HepG2 (cell line): Measurements from ENCODE around the gene FAM20C. TPM values are rescaled to one million over a fixed set of nuclear protein-coding genes. Genes with fewer than 3 reads are reported as not detected.

Experiments used
- ATAC-seq: fragments of 200-7000 bp; cut with Tn5 transposase; 3 replicates; pipeline ENCODE4 v1.9.1; 2020; ENCODE audit warnings: mild to moderate bottlenecking, moderate library complexity
- BruUV-seq: library from RNA; stranded (reverse); fragments of 400-500 nt; replicated peaks from 2 replicates; lab custom pipeline; 2021; lab: Mats Ljungman, UMichigan
- CTCF ChIA-PET: fragments of 300-600 bp; formaldehyde crosslinking; extraction: SDS; loops from one replicate; lab custom pipeline; 2021; ENCODE audit warnings: low total read pairs, inconsistent platforms, low intra/inter-chr PET ratio; lab: Yijun Ruan, JAX
- POLR2A ChIA-PET: fragments of 350-600 bp; sonication (Branson Sonifier 250); formaldehyde crosslinking; loops from one replicate; lab custom pipeline; 2020; ENCODE audit warnings: antibody characterized with exemption, inconsistent platforms; lab: Yijun Ruan, JAX
- DNase-seq: peaks from one replicate; pipeline ENCODE4 v3.0.0-alpha.2; 2015; ENCODE audit warnings: low spot score
- FAIRE-seq: peaks from 3 replicates; lab custom pipeline; 2011; peaks lifted over from hg19 to GRCh38; lab: Jason Lieb, UNC
- H2AFZ ChIP-seq: one replicate; pipeline ENCODE4 v1.6.1; 2011; ENCODE audit warnings: low read length, inconsistent platforms
- H3K27ac ChIP-seq: fragments of 300-600 bp; 3 replicates; pipeline ENCODE4 v1.8.0; 2011; ENCODE audit warnings: mixed run types, mild to moderate bottlenecking, mixed read lengths, low read length, inconsistent platforms; ENCODE audit not compliant: insufficient read depth; ENCODE audit errors: extremely low read length
- H3K27me3 ChIP-seq, 2 experiments: fragments of 200-600 bp in 1 of 2; 2 replicates in 1 of 2; 3 replicates in 1 of 2; pipeline versions ENCODE4 v1.6.0 to v1.8.0; 2011; ENCODE audit warnings: low read length in 2 of 2, mild to moderate bottlenecking in 2 of 2, moderate library complexity in 2 of 2, inconsistent platforms in 1 of 2; ENCODE audit not compliant: insufficient read depth in 2 of 2, control insufficient read depth in 1 of 2
- H3K36me3 ChIP-seq, 2 experiments: fragments of 200-600 bp in 1 of 2; replicated peaks in 1 of 2; 2 replicates in 1 of 2; 3 replicates in 1 of 2; pipeline versions ENCODE4 v1.5.1 to v1.8.0; 2011; ENCODE audit warnings: low read length in 2 of 2, inconsistent platforms in 1 of 2; ENCODE audit not compliant: insufficient read depth in 2 of 2, control insufficient read depth in 1 of 2
- H3K4me1 ChIP-seq: 2 replicates; pipeline ENCODE4 v1.5.1; 2012; ENCODE audit warnings: low read length, inconsistent platforms; ENCODE audit not compliant: insufficient read depth
- H3K4me2 ChIP-seq: 2 replicates; pipeline ENCODE4 v1.6.0; 2011; ENCODE audit warnings: low read depth, low read length, inconsistent platforms
- H3K4me3 ChIP-seq, 3 experiments: fragments of 200-600 bp in 1 of 3; sonication (generic), shearing (Covaris generic) in 1 of 3; replicated peaks in 1 of 3; 2 replicates each; pipeline ENCODE4 v1.5.1; 2011 to 2016; ENCODE audit warnings: low read length in 3 of 3, inconsistent platforms in 2 of 3, low read depth in 2 of 3, mild to moderate bottlenecking in 2 of 3, control low read depth in 1 of 3, mixed read lengths in 1 of 3; ENCODE audit not compliant: insufficient read depth in 1 of 3
- H3K79me2 ChIP-seq: one replicate; pipeline ENCODE4 v1.6.1; 2011; ENCODE audit warnings: low read length, inconsistent platforms; ENCODE audit not compliant: insufficient read depth
- H3K9ac ChIP-seq: 2 replicates; pipeline ENCODE4 v1.6.0; 2011; ENCODE audit warnings: mild to moderate bottlenecking, low read depth, low read length, inconsistent platforms; ENCODE audit not compliant: insufficient read depth
- H3K9me3 ChIP-seq: 2 replicates; pipeline ENCODE4 v1.5.1; 2012; ENCODE audit warnings: mild to moderate bottlenecking, low read length
- H4K20me1 ChIP-seq: 2 replicates; pipeline ENCODE4 v1.6.0; 2011; ENCODE audit warnings: inconsistent platforms, mild to moderate bottlenecking, low read length, moderate library complexity; ENCODE audit not compliant: insufficient read depth
- BRF2 ChIP-seq: sonication (generic); formaldehyde crosslinking; IDR thresholded peaks from 2 replicates; pipeline ENCODE4 v1.8.1; 2022; ENCODE audit warnings: mild to moderate bottlenecking, missing genetic modification reagents
- SIN3A ChIP-seq: IDR thresholded peaks from 2 replicates; pipeline ENCODE4 v1.6.1; 2011; ENCODE audit warnings: low read depth, mild to moderate bottlenecking, control low read depth, low read length, borderline replicate concordance
- USF2 ChIP-seq, 2 experiments: sonication (generic) in 1 of 2; formaldehyde crosslinking in 1 of 2; IDR thresholded peaks; 2 replicates each; pipeline versions ENCODE4 v1.5.1 to v1.6.1; 2011 to 2020; ENCODE audit warnings: borderline replicate concordance in 1 of 2, low read depth in 1 of 2, low read length in 1 of 2, mild to moderate bottlenecking in 1 of 2, missing genetic modification reagents in 1 of 2, moderate library complexity in 1 of 2
- ZNF24 ChIP-seq: fragments of 450-650 bp; IDR thresholded peaks from 2 replicates; pipeline ENCODE4 v1.6.1; 2017; ENCODE audit warnings: antibody characterized with exemption, mild to moderate bottlenecking
- ZNF709 ChIP-seq: sonication (generic); formaldehyde crosslinking; IDR thresholded peaks from 2 replicates; pipeline ENCODE4 v1.5.0; 2020; ENCODE audit warnings: mild to moderate bottlenecking, missing genetic modification reagents
- WGBS: methylation state at CpG from one replicate; pipeline ENCODE4 v1.1.6; 2017; ENCODE audit warnings: low lambda C conversion rate; 5-methylcytosine and 5-hydroxymethylcytosine counted together
- in situ Hi-C: cut with HindIII; loops from 2 replicates; pipeline ENCODE4 v1.10.0; 2017; ENCODE audit warnings: low pct_unique_long_range_greater_than_20kb; ENCODE audit not compliant: extremely low pct_ligation_motif_present
- intact Hi-C: fragments of 100-400 bp; cut with micrococcal nuclease; formaldehyde crosslinking; loops from one replicate; pipeline ENCODE4 v1.10.0; 2022; ENCODE audit not compliant: unreplicated experiment
- polyA plus RNA-seq, 8 experiments: library from polyadenylated mRNA; depleted of rRNA in 3 of 8; stranded (reverse) in 7 of 8; unstranded in 1 of 8; fragments of >200 nt; fragmentation: Illumina TruSeq in 4 of 8; extraction: Trizol in 4 of 8; gene quantifications; 2 replicates each; pipeline versions ENCODE4 v1.2.1 to v1.2.3, GENCODE V29; 2011 to 2016; ENCODE audit warnings: low read depth in 4 of 8, missing spikeins in 1 of 8, mixed read lengths in 1 of 8; ENCODE audit not compliant: insufficient read depth in 1 of 8
- total RNA-seq, 5 experiments: library from RNA; depleted of rRNA; stranded (reverse); fragments of >200 nt; fragmentation: Illumina TruSeq; extraction: Trizol; gene quantifications; 2 replicates each; pipeline ENCODE4 v1.2.3, GENCODE V29; 2016; ENCODE audit warnings: low read depth in 1 of 5
- TF ChIP-seq, protein P1 (sequence below): sonication (generic); formaldehyde crosslinking; IDR thresholded peaks from 2 replicates; pipeline ENCODE4 v1.4.0; 2020; ENCODE audit warnings: missing genetic modification reagents, borderline replicate concordance
- TF ChIP-seq, protein P2 (sequence below): sonication (generic); formaldehyde crosslinking; IDR thresholded peaks from 2 replicates; pipeline ENCODE4 v1.8.0; 2022; ENCODE audit warnings: missing genetic modification reagents, mild to moderate bottlenecking, moderate library complexity, borderline replicate concordance

FAM20C gene
- total and polyA plus RNA-seq, 2 of the 13 experiments (the other 11 are each of a cell fraction or from before 2014, with no cell fraction given) = 11.9 to 19.9 TPM

- TF ChIP-seq, protein P1, sequence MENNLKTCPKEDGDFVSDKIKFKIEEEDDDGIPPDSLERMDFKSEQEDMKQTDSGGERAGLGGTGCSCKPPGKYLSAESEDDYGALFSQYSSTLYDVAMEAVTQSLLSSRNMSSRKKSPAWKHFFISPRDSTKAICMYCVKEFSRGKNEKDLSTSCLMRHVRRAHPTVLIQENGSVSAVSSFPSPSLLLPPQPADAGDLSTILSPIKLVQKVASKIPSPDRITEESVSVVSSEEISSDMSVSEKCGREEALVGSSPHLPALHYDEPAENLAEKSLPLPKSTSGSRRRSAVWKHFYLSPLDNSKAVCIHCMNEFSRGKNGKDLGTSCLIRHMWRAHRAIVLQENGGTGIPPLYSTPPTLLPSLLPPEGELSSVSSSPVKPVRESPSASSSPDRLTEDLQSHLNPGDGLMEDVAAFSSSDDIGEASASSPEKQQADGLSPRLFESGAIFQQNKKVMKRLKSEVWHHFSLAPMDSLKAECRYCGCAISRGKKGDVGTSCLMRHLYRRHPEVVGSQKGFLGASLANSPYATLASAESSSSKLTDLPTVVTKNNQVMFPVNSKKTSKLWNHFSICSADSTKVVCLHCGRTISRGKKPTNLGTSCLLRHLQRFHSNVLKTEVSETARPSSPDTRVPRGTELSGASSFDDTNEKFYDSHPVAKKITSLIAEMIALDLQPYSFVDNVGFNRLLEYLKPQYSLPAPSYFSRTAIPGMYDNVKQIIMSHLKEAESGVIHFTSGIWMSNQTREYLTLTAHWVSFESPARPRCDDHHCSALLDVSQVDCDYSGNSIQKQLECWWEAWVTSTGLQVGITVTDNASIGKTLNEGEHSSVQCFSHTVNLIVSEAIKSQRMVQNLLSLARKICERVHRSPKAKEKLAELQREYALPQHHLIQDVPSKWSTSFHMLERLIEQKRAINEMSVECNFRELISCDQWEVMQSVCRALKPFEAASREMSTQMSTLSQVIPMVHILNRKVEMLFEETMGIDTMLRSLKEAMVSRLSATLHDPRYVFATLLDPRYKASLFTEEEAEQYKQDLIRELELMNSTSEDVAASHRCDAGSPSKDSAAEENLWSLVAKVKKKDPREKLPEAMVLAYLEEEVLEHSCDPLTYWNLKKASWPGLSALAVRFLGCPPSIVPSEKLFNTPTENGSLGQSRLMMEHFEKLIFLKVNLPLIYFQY = no peak
Measured at GRCh38 chr7:186516-187113, 5.8 kb upstream of the FAM20C start (continued).

DNA sequence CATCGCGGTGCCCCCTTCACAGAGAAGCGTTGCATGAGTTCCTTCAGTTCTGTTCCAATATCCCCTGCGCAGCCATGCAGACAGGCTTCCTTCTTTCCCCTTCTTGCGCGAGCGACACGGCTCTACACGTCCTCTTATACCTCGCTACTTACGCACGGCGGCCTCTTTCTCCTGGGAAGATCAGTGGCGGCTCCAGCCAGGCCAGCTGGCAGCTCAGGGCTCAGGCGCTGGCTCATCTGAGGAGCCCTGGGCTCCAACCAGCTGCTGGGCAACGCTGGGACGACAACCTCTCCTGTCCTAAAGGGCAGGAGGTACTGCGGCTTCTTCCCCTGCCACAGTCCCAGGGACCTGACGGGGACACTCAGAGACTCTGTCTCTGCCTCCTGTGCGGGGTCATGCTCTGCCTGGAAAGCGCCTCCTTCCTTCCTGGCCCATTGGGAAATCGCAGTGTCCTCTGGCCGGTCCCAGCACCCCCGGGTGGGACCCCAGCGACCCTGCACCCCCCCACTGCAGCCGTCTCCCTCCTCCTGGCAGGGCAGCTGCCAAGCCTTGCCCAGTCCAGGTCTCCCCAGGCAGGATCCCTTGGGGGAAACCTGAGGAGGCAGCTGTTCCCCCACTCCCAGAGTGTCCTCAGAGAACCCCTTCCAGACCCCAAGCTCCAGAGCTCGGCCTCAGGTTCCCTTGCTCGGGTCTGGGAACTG lies 5.0 kb upstream of the FAM20C start:
- intact Hi-C loops = no loop called here
- DNase-seq (no peak), ATAC-seq (no peak), FAIRE-seq (no peak)
- H3K36me3 ChIP-seq = no peaks in the 10 kb centered on the region
- WGBS = 71% methylated on average over 19 of the region's 28 CpGs
- no TSS peak for BruUV-seq
- H3K79me2 ChIP-seq = no peaks in the 10 kb centered on the region
- no peak overlapping the region for H2AFZ ChIP-seq
- no peak overlapping the region for H3K9ac ChIP-seq
- CTCF ChIA-PET = no interaction called here
- no peak overlapping the region for H3K4me3 ChIP-seq
- POLR2A ChIA-PET = interaction anchor here (1.2 kb wide), 1 partner anchor 10 kb away, joined by 4 read pairs; no protein-coding TSS in a partner anchor
- no peak overlapping the region for H3K27ac ChIP-seq
- TF ChIP-seq SIN3A = no peak
- TF ChIP-seq BRF2 = no peak
- no peak for TF ChIP-seq ZNF24
- TF ChIP-seq, protein P2, sequence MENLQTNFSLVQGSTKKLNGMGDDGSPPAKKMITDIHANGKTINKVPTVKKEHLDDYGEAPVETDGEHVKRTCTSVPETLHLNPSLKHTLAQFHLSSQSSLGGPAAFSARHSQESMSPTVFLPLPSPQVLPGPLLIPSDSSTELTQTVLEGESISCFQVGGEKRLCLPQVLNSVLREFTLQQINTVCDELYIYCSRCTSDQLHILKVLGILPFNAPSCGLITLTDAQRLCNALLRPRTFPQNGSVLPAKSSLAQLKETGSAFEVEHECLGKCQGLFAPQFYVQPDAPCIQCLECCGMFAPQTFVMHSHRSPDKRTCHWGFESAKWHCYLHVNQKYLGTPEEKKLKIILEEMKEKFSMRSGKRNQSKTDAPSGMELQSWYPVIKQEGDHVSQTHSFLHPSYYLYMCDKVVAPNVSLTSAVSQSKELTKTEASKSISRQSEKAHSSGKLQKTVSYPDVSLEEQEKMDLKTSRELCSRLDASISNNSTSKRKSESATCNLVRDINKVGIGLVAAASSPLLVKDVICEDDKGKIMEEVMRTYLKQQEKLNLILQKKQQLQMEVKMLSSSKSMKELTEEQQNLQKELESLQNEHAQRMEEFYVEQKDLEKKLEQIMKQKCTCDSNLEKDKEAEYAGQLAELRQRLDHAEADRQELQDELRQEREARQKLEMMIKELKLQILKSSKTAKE = no peak
- TF ChIP-seq ZNF709 (CRISPR knock-in tag) = no peak
- TF ChIP-seq USF2 (IDR thresholded peaks at IDR 0.05; ENCODE audit: low read depth, low read length) = no peak
- no peak for TF ChIP-seq USF2 (CRISPR knock-in tag; IDR thresholded peaks at IDR 0.05; ENCODE audit: borderline replicate concordance)
- in situ Hi-C loops = no loop called here
- H3K9me3 ChIP-seq = no peaks in the 10 kb centered on the region
- peaks cover 12 to 72% of the 10 kb centered on the region in 2 experiments; a peak in 4 of 5 replicates for H3K27me3 ChIP-seq
- no peak overlapping the region for H3K4me2 ChIP-seq
- no peaks in the 10 kb centered on the region for H4K20me1 ChIP-seq
- no peaks in the 10 kb centered on the region for H3K4me1 ChIP-seq
